ENCODE measurements around the gene FAM83F.
A peak's percentile ranks its signal among the peaks of the same experiment; 100 is the strongest.
"Not testable (repeated sequence)": the region's sequence is repeated elsewhere in the genome, so short reads cannot be mapped to it uniquely, and the experiment has no call there.

The FAM83F gene

GRCh38 chr22:40019100-40019499, 24.3 kb downstream of the FAM83F start:
- no peak for DNase-seq

- DNase-seq: no peak
Measured at GRCh38 chr22:40020956-40021355, 26.2 kb downstream of the FAM83F start.

GRCh38 chr22:40021401-40022000, 26.7 kb downstream of the FAM83F start:
- no peak for DNase-seq

GRCh38 chr22:40022536-40023240, 27.9 kb downstream of the FAM83F start:
- DNase-seq: no peak

GRCh38 chr22:40023341-40023841, 28.6 kb downstream of the FAM83F start:
- DNase-seq: no peak

- peak; percentile 33 for DNase-seq
Measured at GRCh38 chr22:40024201-40025061, 29.7 kb downstream of the FAM83F start.

GRCh38 chr22:40025062-40025379, 30.3 kb downstream of the FAM83F start:
- not testable (repeated sequence) for DNase-seq

GRCh38 chr22:40025856-40026255, 31.1 kb downstream of the FAM83F start:
- DNase-seq: no peak

GRCh38 chr22:40026641-40027040, 31.9 kb downstream of the FAM83F start:
- DNase-seq: no peak

- no peak for DNase-seq
Measured at GRCh38 chr22:40027191-40028097, 32.7 kb downstream of the FAM83F start.

GRCh38 chr22:40028098-40028425, 33.3 kb downstream of the FAM83F start:
- no peak for DNase-seq

- no peak for DNase-seq
Measured at GRCh38 chr22:40029189-40029890, 34.6 kb downstream of the FAM83F start.

GRCh38 chr22:40030026-40030757, 35.4 kb downstream of the FAM83F start:
- DNase-seq: no peak

GRCh38 chr22:40030758-40031095, 36.0 kb downstream of the FAM83F start:
- DNase-seq: no peak

GRCh38 chr22:40031766-40032470, 37.2 kb downstream of the FAM83F start:
- no peak for DNase-seq

GRCh38 chr22:40033586-40034380, 39.0 kb downstream of the FAM83F start:
- no peak for DNase-seq

GRCh38 chr22:40035351-40035750, 40.6 kb downstream of the FAM83F start:
- no peak for DNase-seq

GRCh38 chr22:40036126-40036525, 41.4 kb downstream of the FAM83F start:
- DNase-seq: no peak

GRCh38 chr22:40036591-40037225, 42.0 kb downstream of the FAM83F start:
- DNase-seq: peak; percentile 33

GRCh38 chr22:40037320-40037719, 42.6 kb downstream of the FAM83F start:
- no peak for DNase-seq
